Right hindlimb (tissue), 1 donor: ENCODE data around the gene LONRF3.
"Not testable (repeated sequence)": the region's sequence is repeated elsewhere in the genome, so short reads cannot be mapped to it uniquely, and the experiment has no call there.

Experiments
- DNase-seq: peaks from one replicate; pipeline ENCODE4 v3.0.0-alpha.2; 2018

The LONRF3 gene

GRCh38 chrX:118989886-118990285 lies 15.5 kb downstream of the LONRF3 start:
- no peak for DNase-seq

GRCh38 chrX:118990512-118991227 lies 16.3 kb downstream of the LONRF3 start:
- no peak for DNase-seq

- DNase-seq: not testable (repeated sequence)
Observed at GRCh38 chrX:118992441-118993121, 18.2 kb downstream of the LONRF3 start.

- DNase-seq: no peak
Observed at GRCh38 chrX:119003462-119003861, 29.0 kb downstream of the LONRF3 start.

- peak; percentile 41 for DNase-seq
Observed at GRCh38 chrX:119004920-119005524, 30.6 kb downstream of the LONRF3 start.

GRCh38 chrX:119007189-119007770 lies 32.9 kb downstream of the LONRF3 start:
- no peak for DNase-seq

GRCh38 chrX:119008110-119008744 lies 33.8 kb downstream of the LONRF3 start:
- peak; percentile 41 for DNase-seq

- DNase-seq: no peak
Observed at GRCh38 chrX:119009071-119009470, 34.7 kb downstream of the LONRF3 start.

- DNase-seq: no peak
Observed at GRCh38 chrX:119010491-119010890, 36.1 kb downstream of the LONRF3 start.

- no peak for DNase-seq
Observed at GRCh38 chrX:119013164-119013563, 38.7 kb downstream of the LONRF3 start.

- peak; percentile 23 for DNase-seq
Observed at GRCh38 chrX:119015407-119016237, 41.2 kb downstream of the LONRF3 start.

- no peak for DNase-seq
Observed at GRCh38 chrX:119017077-119017476, 42.7 kb downstream of the LONRF3 start.

GRCh38 chrX:119025900-119026299 lies 51.5 kb downstream of the LONRF3 start:
- DNase-seq: no peak

- DNase-seq: not testable (repeated sequence)
Observed at GRCh38 chrX:119026344-119026743, 51.9 kb downstream of the LONRF3 start.

- DNase-seq: not testable (repeated sequence)
Observed at GRCh38 chrX:119027960-119028732, 53.7 kb downstream of the LONRF3 start.

- DNase-seq: no peak
Observed at GRCh38 chrX:119028733-119029330, 54.4 kb downstream of the LONRF3 start.

GRCh38 chrX:119029656-119030055 lies 55.2 kb downstream of the LONRF3 start:
- DNase-seq: not testable (repeated sequence)

GRCh38 chrX:119030990-119031389 lies 56.6 kb downstream of the LONRF3 start:
- DNase-seq: no peak

GRCh38 chrX:119036107-119037029 lies 62.0 kb downstream of the LONRF3 start:
- no peak for DNase-seq

GRCh38 chrX:119040432-119040831 lies 66.0 kb downstream of the LONRF3 start:
- DNase-seq: no peak
